A673 (cell line): Measurements from ENCODE around the gene ACOT12.
A peak's percentile ranks its signal among the peaks of the same experiment; 100 is the strongest.

Experiments used
- EZH2 ChIP-seq: fragments of 200-600 bp; sonication (generic); IDR thresholded peaks from 2 replicates; pipeline ENCODE4 v1.6.1; 2017; ENCODE audit warnings: borderline replicate concordance, low read depth, mild to moderate bottlenecking, mixed read lengths, antibody characterized with exemption, low read length; ENCODE audit not compliant: poor library complexity, severe bottlenecking
- TF ChIP-seq, protein P1 (sequence below): fragments of 300-800, 200-600 bp; sonication (generic); conservative IDR thresholded peaks from 2 replicates; pipeline ENCODE4 v1.5.1; 2017; ENCODE audit warnings: low read depth, mild to moderate bottlenecking, antibody characterized with exemption, low read length, moderate library complexity, mixed read lengths

DNA sequence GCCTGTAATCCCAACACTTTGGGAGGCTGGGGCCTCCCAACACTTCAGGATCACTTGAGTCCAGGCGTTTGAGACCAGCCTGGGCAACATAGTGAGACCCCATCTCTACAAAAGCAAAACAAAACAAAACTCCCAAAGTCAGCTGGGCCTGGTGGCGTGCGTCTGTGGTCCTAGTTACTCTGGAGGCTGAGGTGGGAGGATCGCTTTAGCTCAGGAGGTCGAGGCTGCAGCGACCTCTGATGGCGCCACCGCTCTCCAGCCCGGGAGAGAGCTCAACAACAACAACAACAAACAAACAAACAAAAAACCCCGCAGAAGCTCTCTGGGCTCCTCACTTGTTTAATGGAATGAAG, 528 bp downstream of the ACOT12 start:
- TF ChIP-seq, protein P1, sequence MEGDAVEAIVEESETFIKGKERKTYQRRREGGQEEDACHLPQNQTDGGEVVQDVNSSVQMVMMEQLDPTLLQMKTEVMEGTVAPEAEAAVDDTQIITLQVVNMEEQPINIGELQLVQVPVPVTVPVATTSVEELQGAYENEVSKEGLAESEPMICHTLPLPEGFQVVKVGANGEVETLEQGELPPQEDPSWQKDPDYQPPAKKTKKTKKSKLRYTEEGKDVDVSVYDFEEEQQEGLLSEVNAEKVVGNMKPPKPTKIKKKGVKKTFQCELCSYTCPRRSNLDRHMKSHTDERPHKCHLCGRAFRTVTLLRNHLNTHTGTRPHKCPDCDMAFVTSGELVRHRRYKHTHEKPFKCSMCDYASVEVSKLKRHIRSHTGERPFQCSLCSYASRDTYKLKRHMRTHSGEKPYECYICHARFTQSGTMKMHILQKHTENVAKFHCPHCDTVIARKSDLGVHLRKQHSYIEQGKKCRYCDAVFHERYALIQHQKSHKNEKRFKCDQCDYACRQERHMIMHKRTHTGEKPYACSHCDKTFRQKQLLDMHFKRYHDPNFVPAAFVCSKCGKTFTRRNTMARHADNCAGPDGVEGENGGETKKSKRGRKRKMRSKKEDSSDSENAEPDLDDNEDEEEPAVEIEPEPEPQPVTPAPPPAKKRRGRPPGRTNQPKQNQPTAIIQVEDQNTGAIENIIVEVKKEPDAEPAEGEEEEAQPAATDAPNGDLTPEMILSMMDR, result 0 out of 2 replicates have a peak, but pooled peaks have one; percentile 14
- TF ChIP-seq EZH2, result no peak
